Hippocampal formation (tissue), 2 donors: ENCODE data around the gene STAB2.
A peak's percentile ranks its signal among the peaks of the same experiment; 100 is the strongest.
"Not testable (repeated sequence)": the region's sequence is repeated elsewhere in the genome, so short reads cannot be mapped to it uniquely, and the experiment has no call there.

Source experiments
- DNase-seq, 2 donors: peaks; one replicate each; lab custom pipeline; 2025; lab: John Stamatoyannopoulos, UW

Gene STAB2

DNA sequence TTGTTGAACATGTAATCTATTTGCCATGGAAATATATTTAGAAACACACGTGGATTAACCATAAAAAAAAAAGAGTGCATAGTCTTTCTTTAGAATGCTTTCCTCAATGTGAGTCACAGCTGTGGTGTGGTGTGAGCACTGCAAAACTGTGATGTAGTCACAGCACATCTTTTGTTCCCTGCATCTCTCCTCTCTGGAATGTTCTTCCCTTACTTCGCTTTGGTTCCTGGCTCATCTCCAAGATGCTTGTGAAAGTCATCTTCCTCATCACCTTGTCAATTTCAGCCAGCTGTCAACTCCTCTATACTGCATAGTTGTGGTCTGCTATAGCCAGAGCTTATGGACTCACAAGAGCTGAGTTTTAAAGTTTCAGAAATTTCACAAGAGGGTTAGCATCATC is 60.2 kb downstream of the STAB2 start:
- no peak for DNase-seq

DNA sequence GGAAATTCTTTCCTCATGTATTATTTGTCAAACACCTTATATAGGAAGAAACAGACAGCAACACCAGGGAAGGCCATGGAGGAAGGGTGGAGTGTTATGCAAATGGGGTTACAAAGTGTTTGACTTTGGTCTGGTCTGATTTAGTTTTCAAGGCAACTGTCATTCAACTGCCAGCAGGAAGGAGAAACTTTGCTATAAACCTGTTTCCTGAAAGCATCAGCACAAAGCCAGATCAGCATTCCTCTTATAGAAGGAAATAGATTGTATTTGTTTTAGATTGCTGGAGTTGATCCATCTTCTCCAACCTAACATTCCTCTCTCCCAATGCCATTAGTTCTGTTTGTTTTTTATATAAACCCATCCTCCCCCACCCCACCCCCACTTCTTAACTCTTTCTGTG is 65.7 kb downstream of the STAB2 start:
- no peak for DNase-seq

DNA sequence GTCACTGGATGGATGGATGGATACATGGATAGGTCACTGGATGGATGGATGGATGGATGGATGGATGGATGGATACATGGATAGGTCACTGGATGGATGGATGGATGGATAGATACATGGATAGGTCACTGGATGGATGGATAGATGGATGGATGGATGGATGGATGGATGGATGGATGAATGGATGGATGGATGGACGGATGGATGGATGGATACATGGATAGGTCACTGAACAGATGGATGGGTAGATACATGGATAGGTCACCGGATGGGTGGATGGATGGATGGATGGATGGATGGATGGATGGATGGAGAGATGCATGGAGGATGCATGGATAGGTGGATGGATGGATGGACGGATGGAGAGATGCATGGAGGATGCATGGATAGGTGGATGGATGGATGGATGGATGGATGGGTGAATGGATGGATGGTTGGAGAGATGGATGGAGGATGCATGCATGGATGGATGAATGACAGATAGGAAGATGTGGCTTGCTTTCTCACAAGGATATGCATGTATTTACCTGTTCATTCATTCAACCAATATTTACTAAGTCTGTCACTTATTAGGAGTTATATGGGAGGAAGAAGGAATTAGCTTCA is 66.6 kb downstream of the STAB2 start:
- DNase-seq: not testable (repeated sequence)

DNA sequence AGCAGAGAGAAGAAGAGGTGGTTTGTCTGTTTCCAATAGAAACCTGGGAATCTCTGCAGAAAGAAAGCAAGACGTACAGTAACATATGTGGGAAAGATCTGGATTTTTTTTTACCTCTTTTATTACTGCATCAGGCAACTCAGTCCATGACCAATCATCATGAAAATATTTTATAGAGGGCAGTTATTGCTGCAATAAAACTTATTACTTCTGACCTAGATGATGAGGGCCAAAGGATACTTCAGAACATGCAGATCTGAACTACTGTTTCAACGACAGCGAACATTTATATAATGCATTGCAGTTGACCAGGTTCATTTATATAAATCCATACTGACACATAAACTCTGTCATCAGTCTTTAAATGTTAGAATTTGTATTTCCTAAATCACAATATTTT is 67.7 kb downstream of the STAB2 start:
- no peak for DNase-seq

DNA sequence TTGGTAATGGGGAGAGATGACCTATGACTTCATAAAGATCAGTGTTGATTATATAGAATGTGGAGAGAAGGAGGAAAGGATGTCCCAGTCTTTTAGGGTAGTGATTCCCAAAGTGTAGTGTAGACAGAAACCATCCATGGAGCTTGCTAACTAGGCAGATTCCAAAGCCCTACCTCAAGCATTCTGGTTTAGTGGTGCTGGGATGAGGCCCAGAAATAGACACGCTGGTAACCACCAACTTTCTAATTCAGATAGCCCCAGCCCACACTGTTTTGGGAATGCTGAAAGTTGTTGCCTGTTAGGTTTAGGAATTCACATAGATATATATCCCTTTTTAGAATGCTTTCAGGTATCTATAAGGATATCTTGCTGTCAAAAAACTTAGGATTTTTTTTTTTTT is 69.2 kb downstream of the STAB2 start:
- no peak for DNase-seq

DNA sequence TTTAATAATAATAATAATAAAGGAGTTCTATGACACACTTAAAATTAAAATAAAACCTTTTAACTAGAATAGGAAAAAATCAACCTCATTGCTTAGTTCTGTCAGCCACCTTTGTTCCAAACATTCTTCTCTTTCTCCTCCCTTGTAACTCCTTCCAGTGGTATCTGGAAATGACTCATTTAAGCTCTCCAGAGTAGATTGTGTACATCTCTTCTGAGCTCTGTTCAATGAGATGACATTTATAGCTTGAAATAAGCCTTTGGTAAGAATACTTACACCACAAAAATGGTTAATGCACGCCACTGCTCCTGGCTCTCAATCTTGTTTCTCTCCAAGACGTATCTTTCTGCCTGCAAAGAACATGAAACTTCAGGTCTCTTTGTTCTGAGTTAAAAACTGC is 70.3 kb downstream of the STAB2 start:
- no peak for DNase-seq

DNA sequence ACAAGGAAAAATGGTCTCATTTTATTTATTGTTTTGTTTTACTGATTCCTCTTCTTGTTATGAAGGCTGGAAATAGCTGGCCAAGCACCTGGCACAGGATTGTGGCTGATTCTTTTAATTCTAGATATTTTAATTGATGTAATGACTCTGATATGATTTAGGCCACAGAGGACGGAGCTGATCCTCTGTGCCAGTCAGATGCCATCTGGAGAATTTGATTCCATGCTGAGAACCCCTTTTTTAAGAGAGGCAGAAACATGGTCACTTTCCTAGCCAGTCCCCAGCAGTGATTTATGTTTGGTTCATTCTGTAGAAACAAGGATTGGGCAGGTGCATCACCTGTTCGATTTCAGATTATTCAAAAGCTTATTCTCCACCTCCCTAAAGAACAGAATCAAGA is 77.6 kb downstream of the STAB2 start:
- no peak for DNase-seq

DNA sequence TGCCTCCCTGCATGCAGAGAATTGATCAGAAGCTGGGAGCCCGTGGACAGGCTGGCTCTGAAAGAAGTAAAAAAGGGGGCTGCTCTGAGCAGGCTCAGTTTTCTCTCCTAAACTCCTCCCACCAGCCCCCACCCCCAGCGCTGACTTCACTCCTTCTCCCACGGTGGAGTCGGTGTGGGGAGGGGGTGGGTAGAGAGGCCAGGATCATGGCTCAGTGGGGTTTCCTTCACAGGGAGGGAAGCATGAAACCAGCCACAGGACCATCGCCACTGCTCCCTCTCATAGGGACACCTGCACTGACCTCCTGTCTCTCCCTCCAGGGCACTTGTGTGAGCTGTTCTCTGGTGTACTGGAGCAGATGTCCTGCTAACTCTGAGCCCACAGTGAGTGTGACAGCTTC is 78.9 kb downstream of the STAB2 start:
- no peak for DNase-seq

DNA sequence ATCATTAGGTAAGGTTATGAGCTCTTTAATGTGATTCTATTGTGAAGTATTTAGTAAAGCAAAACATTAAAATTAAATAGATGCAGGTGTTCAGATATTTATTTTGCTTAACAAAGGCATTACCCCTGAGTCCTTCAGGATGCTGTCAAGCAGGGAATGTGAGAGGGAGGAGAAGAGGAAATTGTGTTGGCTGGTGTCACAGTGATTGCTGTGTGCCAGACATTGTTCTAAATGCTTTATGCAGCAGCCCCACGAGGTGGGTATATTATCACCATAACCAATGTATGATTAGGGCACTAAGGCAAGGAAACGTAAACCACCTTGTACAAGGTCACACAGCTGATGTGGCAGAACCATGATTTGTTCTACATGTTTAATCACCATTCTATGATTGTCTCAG is 80.1 kb downstream of the STAB2 start:
- no peak for DNase-seq

DNA sequence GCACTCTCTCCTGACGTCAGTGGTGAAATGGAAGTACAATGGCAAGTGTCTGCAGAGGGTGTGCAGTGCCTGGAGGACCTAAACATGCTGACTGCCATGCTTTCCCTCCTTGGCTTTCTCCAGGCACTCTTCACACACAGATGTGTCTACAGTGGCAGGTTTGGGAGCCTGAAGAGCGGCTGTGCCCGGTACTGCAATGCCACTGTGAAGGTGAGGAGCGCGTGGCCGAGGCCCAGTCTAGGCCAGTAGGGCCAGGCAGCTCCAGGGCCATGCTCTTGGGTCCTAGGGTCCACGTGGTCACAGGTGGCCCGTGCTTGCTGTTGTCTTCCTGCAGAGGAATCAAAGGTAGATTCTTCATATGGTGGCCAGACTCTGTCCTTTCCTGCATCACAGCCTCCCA is 81.4 kb downstream of the STAB2 start:
- DNase-seq: no peak

DNA sequence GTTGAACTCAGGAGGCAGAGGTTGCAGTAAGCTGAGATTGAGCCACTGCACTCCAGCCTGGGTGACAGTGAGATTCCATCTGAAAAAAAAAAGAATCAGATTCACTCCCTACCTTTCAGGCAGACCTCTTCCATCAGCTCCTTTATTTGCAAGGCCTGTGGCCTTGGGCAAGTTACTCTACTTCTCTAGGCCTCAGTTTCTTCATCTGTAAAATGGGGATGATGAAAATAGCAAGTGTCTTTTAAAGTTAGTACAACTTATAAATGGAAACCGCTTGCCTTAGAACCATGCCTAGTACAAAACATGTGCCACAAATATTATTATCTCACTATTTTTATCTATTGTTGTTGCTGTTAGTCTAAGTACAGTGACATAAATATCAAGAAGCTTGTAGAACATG is 84.3 kb downstream of the STAB2 start:
- DNase-seq: no peak

DNA sequence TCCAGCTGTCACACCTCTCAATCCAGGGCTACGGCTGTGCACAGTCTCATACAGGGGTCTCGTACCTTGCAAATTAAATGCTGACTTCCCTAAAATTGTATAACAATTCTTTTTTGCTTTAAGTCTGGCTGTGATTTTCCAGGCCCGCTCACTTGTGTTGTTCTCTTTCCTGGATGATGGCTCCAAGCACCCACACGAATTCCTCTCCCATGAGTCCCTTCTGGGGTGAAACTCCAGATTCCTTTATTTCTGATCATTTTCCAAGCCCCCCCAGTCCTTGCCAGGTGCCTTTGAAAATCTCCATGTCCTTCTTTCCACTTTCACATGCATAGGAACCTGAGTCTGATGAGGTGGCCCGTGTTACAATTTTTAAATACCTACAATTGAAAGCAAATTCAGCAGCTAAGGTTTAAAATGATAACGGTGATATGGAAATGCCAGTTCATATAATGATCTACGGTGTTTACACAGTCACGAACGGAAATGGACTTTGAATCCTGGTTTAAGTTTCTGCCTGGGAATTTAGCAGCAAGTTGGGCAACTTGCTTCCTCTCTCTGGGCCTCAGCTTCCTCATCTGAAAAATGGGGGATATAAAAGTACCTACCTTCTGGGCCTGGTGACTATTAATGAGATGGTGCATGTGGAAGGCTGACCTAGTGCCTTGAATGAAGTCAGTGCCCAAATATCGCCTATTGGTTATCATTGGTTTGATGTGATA is 85.5 kb downstream of the STAB2 start:
- no peak for DNase-seq

DNA sequence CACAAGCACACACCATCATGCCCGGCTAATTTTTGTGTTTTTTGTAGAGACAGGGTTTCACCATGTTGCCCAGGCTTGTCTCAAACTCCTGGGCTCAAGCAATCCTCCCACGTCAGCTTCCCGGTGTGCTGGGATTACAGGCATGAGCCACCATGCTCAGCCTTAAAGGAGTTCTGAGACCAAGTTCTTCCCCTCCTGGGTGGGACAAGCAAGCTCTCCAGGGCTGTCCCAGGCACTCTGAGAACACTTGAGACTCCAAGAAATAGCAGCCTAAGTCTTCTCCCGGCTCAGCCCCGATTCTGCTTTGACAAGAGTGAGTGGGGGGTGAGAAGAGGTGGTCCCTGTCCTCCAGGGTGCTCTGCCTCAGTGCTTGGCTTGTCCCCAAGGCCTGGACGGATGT is 86.4 kb downstream of the STAB2 start:
- no peak for DNase-seq

DNA sequence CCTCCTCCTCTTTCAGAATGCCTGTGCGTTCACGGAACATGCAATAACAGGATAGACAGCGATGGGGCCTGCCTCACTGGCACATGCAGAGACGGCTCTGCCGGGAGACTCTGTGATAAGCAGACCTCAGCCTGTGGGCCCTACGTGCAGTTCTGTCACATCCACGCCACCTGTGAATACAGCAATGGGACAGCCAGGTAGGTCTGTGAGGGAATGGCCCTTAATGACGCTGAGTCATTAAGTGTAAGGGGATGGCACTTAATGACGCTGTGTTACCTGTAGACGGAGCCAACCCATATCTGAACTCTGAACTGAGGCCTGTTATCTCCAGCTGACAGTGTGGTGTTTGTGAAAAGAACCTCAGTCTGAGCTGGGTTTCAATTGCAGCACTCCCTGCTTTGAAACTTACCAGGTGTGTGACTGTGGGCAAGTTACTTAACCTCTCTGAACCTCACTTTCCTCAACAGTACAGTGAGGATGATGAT is 86.9 kb downstream of the STAB2 start:
- no peak for DNase-seq

DNA sequence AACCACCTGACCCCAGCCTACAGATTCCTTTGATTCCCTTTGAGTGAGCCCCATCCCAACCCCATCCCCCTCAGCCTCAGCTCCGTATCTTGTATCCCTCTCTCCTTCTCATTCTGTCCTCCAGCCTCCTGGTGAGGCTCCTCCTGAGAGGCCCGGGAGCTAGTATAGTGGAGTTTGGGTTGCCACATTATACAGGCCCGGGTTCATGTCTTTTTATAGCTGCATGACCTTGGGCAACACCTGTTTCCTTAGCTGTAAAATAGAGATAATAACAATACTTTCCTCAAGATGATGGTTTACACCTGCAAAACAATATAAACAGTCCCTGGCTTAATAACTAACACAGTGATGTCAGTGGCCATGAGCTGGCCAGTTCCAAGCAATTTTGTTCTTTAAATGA is 89.8 kb downstream of the STAB2 start:
- no peak for DNase-seq

DNA sequence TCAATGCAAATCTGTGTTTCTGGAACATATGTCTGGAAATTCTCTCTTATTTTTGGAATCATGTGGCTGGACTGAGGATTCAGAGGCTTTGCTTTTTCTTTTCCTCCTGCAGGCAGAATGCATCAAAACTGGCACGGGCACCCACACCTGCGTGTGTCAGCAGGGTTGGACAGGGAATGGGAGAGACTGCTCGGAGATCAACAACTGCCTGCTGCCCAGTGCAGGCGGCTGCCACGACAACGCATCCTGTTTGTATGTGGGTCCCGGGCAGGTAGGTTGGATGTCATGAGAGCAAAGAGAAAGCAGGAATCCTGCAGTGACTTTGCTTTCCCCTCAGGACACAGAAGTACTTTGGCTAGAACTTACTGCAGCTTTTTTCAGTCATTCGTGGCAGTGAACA is 90.3 kb downstream of the STAB2 start:
- DNase-seq: no peak

DNA sequence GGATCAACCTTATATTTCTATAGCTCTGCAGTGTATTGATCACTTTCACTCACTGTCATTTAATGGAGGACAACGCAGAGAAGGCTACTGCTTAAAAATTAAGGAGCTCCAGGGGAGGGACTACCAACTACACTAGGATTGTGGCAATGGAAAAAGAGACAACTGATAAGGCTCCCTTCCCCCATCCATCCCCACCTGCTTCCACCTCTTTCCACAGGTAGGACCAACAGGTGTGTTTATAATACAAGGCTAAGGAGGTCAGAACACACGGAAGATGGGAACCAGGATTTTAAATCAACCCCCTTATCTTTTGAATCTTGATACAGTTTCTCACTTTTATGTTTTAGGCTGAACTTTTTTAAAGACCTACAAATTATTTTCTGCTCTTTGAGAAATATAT is 90.8 kb downstream of the STAB2 start:
- no peak for DNase-seq

DNA sequence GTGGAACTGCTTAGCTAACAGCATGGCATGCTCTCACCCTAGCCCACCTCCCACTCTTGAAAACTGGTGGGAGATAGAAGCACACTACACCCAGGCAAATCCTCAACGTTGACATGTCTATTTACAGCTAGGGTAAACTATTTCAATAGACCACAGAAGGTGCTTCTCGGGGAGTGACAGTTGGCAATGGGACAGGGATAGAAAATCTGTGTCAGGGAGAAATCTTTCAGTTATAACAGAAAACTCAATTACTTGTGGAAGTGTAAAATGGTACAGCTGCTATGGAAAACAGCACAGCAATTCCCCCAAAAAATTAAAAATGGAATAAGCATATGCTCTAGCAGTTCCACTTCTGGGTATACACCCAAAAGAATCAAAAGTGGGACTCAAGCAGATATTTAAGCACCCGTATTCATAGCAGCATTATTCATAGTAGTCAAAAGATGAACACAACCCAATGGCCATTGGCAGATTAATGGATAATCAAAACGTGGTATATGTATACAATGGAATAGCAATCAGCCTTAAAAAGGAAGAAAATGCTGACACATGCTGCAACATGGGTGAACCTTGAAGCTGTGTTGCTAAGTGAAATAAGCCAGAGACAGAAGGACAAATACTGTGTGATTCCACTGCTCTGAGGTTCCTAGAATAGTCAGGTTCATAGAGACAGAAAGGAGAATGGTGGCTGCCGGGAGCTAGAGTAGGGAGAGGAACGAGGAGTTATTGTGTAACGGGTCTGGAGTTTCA is 92.5 kb downstream of the STAB2 start:
- DNase-seq: no peak

DNA sequence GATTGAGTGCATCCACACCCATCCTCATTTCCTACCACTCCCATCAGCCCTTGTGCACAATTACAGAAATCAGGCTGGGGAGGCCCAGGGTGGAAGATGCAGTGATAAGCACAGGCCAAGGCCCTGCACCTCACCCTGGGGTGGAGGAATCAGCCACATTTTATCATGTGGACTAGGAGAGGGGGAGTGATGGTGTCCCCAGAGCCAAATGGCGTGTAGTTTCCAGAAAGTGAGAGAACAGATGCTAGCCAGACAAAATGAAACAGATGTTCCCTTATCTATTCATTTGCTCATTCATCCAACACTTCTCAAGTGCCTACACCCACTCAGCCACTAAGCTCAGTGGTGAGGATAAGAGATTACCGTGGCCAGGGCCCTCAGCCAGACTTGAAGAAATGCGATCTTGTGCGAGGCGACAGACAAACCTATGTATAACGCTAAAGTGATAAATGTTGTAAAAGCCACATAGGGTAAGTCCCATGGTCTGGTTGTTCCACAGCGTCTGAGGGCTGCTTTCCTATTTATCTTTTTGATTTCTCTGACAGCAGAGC is 93.6 kb downstream of the STAB2 start:
- peak; percentile 1 to 12 for DNase-seq

DNA sequence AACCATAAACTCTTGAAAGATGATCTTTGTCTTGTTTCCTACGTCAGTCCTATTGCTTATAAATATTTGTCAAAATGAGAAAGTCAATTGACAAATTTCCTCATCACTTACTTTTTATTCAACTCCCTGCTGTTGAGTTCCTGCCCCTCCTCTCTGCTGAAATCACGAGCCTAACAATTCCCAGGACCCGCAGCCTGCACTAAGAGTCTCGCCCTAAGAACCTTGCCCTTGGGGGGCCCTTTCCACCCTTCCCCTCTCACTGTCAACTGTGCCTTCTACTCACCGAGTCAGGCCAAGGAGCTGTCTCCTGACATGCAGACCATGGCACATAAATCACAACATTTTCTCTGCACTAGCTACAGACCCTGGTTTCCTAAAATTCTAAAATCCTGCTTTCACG is 99.0 kb downstream of the STAB2 start:
- DNase-seq: no peak

DNA sequence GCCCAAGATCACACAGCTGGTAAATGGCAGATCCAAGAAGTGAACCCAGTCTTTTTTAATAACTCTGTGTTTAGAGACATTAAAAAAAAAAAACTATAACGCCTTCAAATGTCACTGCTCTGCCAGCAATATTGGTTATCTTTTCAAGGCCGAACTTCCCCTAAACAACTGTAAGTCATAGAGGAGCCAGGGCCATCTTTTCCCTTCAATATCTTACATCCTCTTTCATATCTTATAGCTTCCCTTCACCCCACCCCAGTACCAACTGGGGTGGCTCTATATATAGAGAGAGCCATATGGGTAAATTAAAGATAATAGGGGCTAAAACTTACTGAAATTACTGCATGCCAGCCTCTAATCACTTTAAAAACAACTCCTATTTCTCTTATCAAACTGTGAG is 100.2 kb downstream of the STAB2 start:
- DNase-seq: no peak

DNA sequence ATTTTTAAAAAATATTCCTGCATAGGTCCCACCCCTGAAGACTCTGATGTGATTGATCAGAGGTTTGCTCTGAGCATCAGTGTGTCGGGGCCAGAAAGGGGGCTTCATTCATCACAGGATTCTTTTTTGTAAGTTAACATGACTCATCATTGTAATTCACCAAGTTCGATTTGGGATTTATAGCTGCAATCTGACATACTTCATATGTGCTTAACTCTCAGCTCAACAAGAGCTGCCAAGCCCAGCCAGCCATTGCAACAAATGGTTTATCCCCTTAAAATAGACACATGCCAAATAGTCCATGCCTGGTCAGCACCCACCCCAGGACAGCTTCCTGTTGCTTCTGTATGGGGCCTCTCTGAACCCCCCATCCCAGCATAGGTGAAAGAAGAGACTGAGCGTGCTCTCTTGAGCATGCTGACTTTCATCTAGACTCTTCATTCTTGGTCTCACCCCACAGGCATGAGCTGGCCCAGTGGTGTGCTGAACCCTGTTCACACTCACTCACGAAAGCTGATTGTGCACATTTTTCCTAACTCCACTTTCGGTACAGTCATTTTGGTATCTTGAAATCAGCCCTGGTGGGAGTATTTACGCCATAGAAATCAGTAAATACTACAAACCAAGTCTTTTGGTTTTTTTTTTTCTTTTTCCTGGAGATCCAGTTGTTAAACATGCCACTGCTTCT is 101.4 kb downstream of the STAB2 start:
- DNase-seq: no peak
